GM23338 (cell line): ENCODE results near the gene AHI1. TPM values are rescaled to one million over a fixed set of nuclear protein-coding genes. Genes with fewer than 3 reads are reported as not detected.

ENCODE experiments used
- ATAC-seq: fragments of 200-7000 bp; cut with Tn5 transposase; 3 replicates; pipeline ENCODE4 v1.9.1; 2020
- DNase-seq: peaks from one replicate; pipeline ENCODE4 v3.0.0-alpha.2; 2015; ENCODE audit warnings: low spot score
- H2AFZ ChIP-seq: fragments of 200-600 bp; sonication (generic); 2 replicates; pipeline ENCODE4 v1.8.0; 2016; ENCODE audit warnings: antibody characterized with exemption, mild to moderate bottlenecking, moderate library complexity
- H3F3A ChIP-seq: fragments of 200-600 bp; sonication (generic); replicated peaks from 2 replicates; pipeline ENCODE4 v1.8.0; 2017; ENCODE audit warnings: antibody characterized with exemption, mixed run types, low read depth
- H3K27ac ChIP-seq: fragments of 200-600 bp; sonication (generic); 2 replicates; pipeline ENCODE4 v1.6.1; 2016; ENCODE audit warnings: low read depth
- H3K27me3 ChIP-seq: fragments of 200-600 bp; sonication (generic); 2 replicates; pipeline ENCODE4 v1.8.0; 2016; ENCODE audit warnings: mild to moderate bottlenecking, mixed run types, moderate library complexity; ENCODE audit not compliant: insufficient read depth
- H3K36me3 ChIP-seq: fragments of 200-600 bp; sonication (generic); 2 replicates; pipeline ENCODE4 v1.8.0; 2016; ENCODE audit warnings: mild to moderate bottlenecking; ENCODE audit not compliant: insufficient read depth
- H3K4me1 ChIP-seq: fragments of 200-600 bp; sonication (generic); 2 replicates; pipeline ENCODE4 v1.8.0; 2016; ENCODE audit warnings: mild to moderate bottlenecking, moderate library complexity; ENCODE audit not compliant: insufficient read depth
- H3K4me2 ChIP-seq: fragments of 200-600 bp; sonication (generic); 2 replicates; pipeline ENCODE4 v1.7.1; 2017; ENCODE audit warnings: mixed run types
- H3K4me3 ChIP-seq: fragments of 200-600 bp; sonication (generic); 2 replicates; pipeline ENCODE4 v1.6.1; 2016; ENCODE audit warnings: mixed run types
- H3K79me2 ChIP-seq: fragments of 200-600 bp; sonication (generic); replicated peaks from 2 replicates; pipeline ENCODE4 v1.8.0; 2017; ENCODE audit warnings: mild to moderate bottlenecking; ENCODE audit not compliant: insufficient read depth
- H3K9me2 ChIP-seq: fragments of 200-600 bp; sonication (generic); 2 replicates; pipeline ENCODE4 v1.8.0; 2017; ENCODE audit not compliant: insufficient read depth
- H4K20me1 ChIP-seq: fragments of 200-600 bp; sonication (generic); replicated peaks from 2 replicates; pipeline ENCODE4 v1.8.0; 2017; ENCODE audit warnings: mild to moderate bottlenecking; ENCODE audit not compliant: insufficient read depth
- H3K27ac Mint-ChIP-seq: 2 replicates; pipeline ENCODE4 v1.8.0; 2020; ENCODE audit warnings: inconsistent platforms, mild to moderate bottlenecking, moderate library complexity, mixed read lengths
- H3K27me3 Mint-ChIP-seq: 3 replicates; pipeline ENCODE4 v1.8.0; 2022; ENCODE audit warnings: low read depth, mild to moderate bottlenecking, moderate library complexity, mixed read lengths, inconsistent platforms; ENCODE audit not compliant: insufficient read depth, poor library complexity
- H3K36me3 Mint-ChIP-seq: 3 replicates; pipeline ENCODE4 v1.8.0; 2021; ENCODE audit warnings: low read depth, mild to moderate bottlenecking, inconsistent platforms, moderate library complexity, mixed read lengths
- H3K4me1 Mint-ChIP-seq: 3 replicates; pipeline ENCODE4 v1.8.0; 2020; ENCODE audit warnings: mild to moderate bottlenecking, inconsistent platforms, mixed read lengths
- H3K4me3 Mint-ChIP-seq: 3 replicates; pipeline ENCODE4 v1.8.0; 2021; ENCODE audit warnings: moderate library complexity, mild to moderate bottlenecking, inconsistent platforms, mixed read lengths
- H3K9me3 Mint-ChIP-seq: 3 replicates; pipeline ENCODE4 v1.8.0; 2020; ENCODE audit warnings: moderate library complexity, mild to moderate bottlenecking, inconsistent platforms, mixed read lengths
- CREB1 ChIP-seq: fragments of 250-450 bp; sonication (Bioruptor Pico); IDR thresholded peaks from 2 replicates; pipeline ENCODE4 v1.5.0; 2020; ENCODE audit warnings: low read depth, mild to moderate bottlenecking, moderate library complexity
- EZH2 ChIP-seq: fragments of 200-600 bp; sonication (generic); IDR thresholded peaks from one replicate; pipeline ENCODE4 v1.8.0; 2017; ENCODE audit warnings: antibody characterized with exemption, mild to moderate bottlenecking, low read depth; ENCODE audit not compliant: unreplicated experiment
- EZH2phosphoT487 ChIP-seq: fragments of 200-600 bp; sonication (generic); IDR thresholded peaks from one replicate; pipeline ENCODE4 v1.8.1; 2018; ENCODE audit warnings: antibody characterized with exemption; ENCODE audit not compliant: unreplicated experiment
- JUNB ChIP-seq: IDR thresholded peaks from one replicate; pipeline ENCODE4 v1.6.1; 2016; ENCODE audit warnings: antibody characterized with exemption; ENCODE audit not compliant: unreplicated experiment
- NANOG ChIP-seq: IDR thresholded peaks from 2 replicates; pipeline ENCODE4 v1.6.1; 2016; ENCODE audit warnings: antibody characterized with exemption, borderline replicate concordance
- POLR2AphosphoS5 ChIP-seq: IDR thresholded peaks from 2 replicates; pipeline ENCODE4 v1.6.1; 2016; ENCODE audit warnings: antibody characterized with exemption, low read depth
- STAT1 ChIP-seq: IDR thresholded peaks from one replicate; pipeline ENCODE4 v1.6.1; 2016; ENCODE audit warnings: antibody characterized with exemption; ENCODE audit not compliant: unreplicated experiment
- ZNF114 ChIP-seq: fragments of 250-450 bp; sonication (Bioruptor Pico); IDR thresholded peaks from 2 replicates; pipeline ENCODE4 v1.5.0; 2020; ENCODE audit warnings: mild to moderate bottlenecking, moderate library complexity
- polyA plus RNA-seq: library from polyadenylated mRNA; unstranded; fragments of >200 nt; fragmentation: Nextera tagmentation; extraction: Ambion mirVana; gene quantifications from 2 replicates; pipeline ENCODE4 v1.2.1, GENCODE V29; 2016
- total RNA-seq: library from RNA; depleted of rRNA; stranded (reverse); fragments of >200 nt; shearing (Covaris generic); gene quantifications from 2 replicates; pipeline ENCODE4 v1.2.3, GENCODE V29; 2014
- TF ChIP-seq, protein P1 (sequence below): IDR thresholded peaks from 2 replicates; pipeline ENCODE4 v1.6.1; 2016; ENCODE audit warnings: antibody characterized with exemption
- TF ChIP-seq, protein P2 (sequence below), 2 experiments: fragments of 200-600 bp in 1 of 2; sonication (generic) in 1 of 2; conservative IDR thresholded peaks; 2 replicates each; pipeline versions ENCODE4 v1.5.1 to v1.6.1; 2016 to 2017; ENCODE audit warnings: antibody characterized with exemption in 2 of 2, low read depth in 2 of 2, mild to moderate bottlenecking in 2 of 2, moderate library complexity in 1 of 2
- TF ChIP-seq, protein P3 (sequence below): fragments of 250-450 bp; sonication (Bioruptor Pico); IDR thresholded peaks from 2 replicates; pipeline ENCODE4 v1.5.0; 2020; ENCODE audit warnings: mild to moderate bottlenecking, moderate library complexity

Gene AHI1
- total and polyA plus RNA-seq, 2 experiments from 2014 or later, result 19.8 to 72.9 TPM

DNA sequence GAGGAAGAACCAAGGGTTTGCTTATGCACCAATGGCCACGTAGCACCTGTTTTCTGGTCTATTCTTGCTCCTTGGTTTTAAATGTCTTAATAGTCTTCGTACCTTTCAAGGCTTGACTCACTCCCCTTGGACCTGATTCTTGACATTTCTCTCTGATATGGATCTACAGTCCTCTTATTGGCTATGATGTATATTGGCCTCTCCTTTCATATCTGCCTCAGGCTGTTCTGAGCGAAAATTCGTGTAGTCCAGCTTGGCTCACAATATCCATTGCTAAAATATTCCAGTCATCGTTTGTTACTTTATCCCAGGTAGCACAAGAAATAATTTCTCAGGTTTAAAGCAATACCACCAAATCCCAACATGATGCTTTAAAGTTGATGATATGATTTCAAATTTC is 256.8 kb downstream of the AHI1 start:
- Histone ChIP-seq H3K4me3 (no peak overlapping the region), H3K27me3 (no peaks in the 10 kb centered on the region), H2AFZ (no peak overlapping the region), H3K9me2 (no peaks in the 10 kb centered on the region), H3K27ac (no peak overlapping the region), H3F3A (no peaks in the 10 kb centered on the region), H4K20me1 (no peaks in the 10 kb centered on the region), H3K79me2 (no peaks in the 10 kb centered on the region), H3K36me3 (no peaks in the 10 kb centered on the region), H3K4me1 (peaks cover 10% of the 10 kb centered on the region; the same call in 1 of the 2 replicates), H3K4me2 (no peak overlapping the region)
- TF ChIP-seq, protein P1, sequence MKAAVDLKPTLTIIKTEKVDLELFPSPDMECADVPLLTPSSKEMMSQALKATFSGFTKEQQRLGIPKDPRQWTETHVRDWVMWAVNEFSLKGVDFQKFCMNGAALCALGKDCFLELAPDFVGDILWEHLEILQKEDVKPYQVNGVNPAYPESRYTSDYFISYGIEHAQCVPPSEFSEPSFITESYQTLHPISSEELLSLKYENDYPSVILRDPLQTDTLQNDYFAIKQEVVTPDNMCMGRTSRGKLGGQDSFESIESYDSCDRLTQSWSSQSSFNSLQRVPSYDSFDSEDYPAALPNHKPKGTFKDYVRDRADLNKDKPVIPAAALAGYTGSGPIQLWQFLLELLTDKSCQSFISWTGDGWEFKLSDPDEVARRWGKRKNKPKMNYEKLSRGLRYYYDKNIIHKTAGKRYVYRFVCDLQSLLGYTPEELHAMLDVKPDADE, result no peak
- TF ChIP-seq JUNB (no peak), POLR2AphosphoS5 (no peak), EZH2 (no peak), ZNF114 (CRISPR knock-in tag) (no peak), NANOG (no peak)
- TF ChIP-seq, protein P2, sequence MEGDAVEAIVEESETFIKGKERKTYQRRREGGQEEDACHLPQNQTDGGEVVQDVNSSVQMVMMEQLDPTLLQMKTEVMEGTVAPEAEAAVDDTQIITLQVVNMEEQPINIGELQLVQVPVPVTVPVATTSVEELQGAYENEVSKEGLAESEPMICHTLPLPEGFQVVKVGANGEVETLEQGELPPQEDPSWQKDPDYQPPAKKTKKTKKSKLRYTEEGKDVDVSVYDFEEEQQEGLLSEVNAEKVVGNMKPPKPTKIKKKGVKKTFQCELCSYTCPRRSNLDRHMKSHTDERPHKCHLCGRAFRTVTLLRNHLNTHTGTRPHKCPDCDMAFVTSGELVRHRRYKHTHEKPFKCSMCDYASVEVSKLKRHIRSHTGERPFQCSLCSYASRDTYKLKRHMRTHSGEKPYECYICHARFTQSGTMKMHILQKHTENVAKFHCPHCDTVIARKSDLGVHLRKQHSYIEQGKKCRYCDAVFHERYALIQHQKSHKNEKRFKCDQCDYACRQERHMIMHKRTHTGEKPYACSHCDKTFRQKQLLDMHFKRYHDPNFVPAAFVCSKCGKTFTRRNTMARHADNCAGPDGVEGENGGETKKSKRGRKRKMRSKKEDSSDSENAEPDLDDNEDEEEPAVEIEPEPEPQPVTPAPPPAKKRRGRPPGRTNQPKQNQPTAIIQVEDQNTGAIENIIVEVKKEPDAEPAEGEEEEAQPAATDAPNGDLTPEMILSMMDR (conservative IDR thresholded peaks at IDR 0.05; ENCODE audit: low read depth in 2 of 2), result no peak
- Mint-ChIP-seq H3K9me3 (no peaks in the 10 kb centered on the region), H3K27ac (no peak overlapping the region), H3K4me1 (peaks cover 7% of the 10 kb centered on the region), H3K4me3 (no peak overlapping the region), H3K36me3 (no peaks in the 10 kb centered on the region), H3K27me3 (peaks cover 2% of the 10 kb centered on the region)
- ATAC-seq (no peak), DNase-seq (no peak)

DNA sequence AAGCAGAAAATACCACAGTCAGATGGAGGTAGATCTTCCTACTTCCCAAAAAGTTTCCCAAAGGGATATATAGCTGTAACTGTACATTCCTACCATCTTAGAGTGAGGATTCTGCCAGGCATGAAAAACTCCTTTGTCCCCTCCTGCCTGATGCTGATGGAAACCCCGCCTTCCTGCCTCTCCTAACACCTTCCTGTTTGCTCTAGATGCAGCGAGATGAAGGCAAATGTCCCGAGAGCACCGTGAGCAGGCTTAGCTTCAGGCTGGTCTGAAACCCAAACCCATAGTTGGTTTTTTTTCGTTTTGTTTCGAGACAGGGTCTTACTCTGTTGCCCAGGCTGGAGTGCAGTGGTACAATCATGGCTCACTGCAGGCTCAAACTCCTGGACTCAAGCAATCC is 260.8 kb downstream of the AHI1 start:
- Mint-ChIP-seq H3K36me3 (no peaks in the 10 kb centered on the region), H3K27ac (no peak overlapping the region), H3K4me1 (no peaks in the 10 kb centered on the region; the same call in 2 of the 3 replicates), H3K9me3 (no peaks in the 10 kb centered on the region), H3K27me3 (peaks cover 2% of the 10 kb centered on the region), H3K4me3 (no peak overlapping the region)
- Histone ChIP-seq H3K36me3 (no peaks in the 10 kb centered on the region), H3K4me1 (0 out of 2 replicates have a peak, but pooled peaks cover 6% of the 10 kb centered on the region), H3K9me2 (no peaks in the 10 kb centered on the region), H3K4me2 (no peak overlapping the region), H3K79me2 (no peaks in the 10 kb centered on the region), H2AFZ (peak overlapping the region; percentile 86), H3K27ac (no peak overlapping the region), H4K20me1 (no peaks in the 10 kb centered on the region), H3K27me3 (no peaks in the 10 kb centered on the region), H3K4me3 (no peak overlapping the region), H3F3A (no peaks in the 10 kb centered on the region)
- DNase-seq, result no peak
- ATAC-seq, result no peak
- TF ChIP-seq, protein P3, sequence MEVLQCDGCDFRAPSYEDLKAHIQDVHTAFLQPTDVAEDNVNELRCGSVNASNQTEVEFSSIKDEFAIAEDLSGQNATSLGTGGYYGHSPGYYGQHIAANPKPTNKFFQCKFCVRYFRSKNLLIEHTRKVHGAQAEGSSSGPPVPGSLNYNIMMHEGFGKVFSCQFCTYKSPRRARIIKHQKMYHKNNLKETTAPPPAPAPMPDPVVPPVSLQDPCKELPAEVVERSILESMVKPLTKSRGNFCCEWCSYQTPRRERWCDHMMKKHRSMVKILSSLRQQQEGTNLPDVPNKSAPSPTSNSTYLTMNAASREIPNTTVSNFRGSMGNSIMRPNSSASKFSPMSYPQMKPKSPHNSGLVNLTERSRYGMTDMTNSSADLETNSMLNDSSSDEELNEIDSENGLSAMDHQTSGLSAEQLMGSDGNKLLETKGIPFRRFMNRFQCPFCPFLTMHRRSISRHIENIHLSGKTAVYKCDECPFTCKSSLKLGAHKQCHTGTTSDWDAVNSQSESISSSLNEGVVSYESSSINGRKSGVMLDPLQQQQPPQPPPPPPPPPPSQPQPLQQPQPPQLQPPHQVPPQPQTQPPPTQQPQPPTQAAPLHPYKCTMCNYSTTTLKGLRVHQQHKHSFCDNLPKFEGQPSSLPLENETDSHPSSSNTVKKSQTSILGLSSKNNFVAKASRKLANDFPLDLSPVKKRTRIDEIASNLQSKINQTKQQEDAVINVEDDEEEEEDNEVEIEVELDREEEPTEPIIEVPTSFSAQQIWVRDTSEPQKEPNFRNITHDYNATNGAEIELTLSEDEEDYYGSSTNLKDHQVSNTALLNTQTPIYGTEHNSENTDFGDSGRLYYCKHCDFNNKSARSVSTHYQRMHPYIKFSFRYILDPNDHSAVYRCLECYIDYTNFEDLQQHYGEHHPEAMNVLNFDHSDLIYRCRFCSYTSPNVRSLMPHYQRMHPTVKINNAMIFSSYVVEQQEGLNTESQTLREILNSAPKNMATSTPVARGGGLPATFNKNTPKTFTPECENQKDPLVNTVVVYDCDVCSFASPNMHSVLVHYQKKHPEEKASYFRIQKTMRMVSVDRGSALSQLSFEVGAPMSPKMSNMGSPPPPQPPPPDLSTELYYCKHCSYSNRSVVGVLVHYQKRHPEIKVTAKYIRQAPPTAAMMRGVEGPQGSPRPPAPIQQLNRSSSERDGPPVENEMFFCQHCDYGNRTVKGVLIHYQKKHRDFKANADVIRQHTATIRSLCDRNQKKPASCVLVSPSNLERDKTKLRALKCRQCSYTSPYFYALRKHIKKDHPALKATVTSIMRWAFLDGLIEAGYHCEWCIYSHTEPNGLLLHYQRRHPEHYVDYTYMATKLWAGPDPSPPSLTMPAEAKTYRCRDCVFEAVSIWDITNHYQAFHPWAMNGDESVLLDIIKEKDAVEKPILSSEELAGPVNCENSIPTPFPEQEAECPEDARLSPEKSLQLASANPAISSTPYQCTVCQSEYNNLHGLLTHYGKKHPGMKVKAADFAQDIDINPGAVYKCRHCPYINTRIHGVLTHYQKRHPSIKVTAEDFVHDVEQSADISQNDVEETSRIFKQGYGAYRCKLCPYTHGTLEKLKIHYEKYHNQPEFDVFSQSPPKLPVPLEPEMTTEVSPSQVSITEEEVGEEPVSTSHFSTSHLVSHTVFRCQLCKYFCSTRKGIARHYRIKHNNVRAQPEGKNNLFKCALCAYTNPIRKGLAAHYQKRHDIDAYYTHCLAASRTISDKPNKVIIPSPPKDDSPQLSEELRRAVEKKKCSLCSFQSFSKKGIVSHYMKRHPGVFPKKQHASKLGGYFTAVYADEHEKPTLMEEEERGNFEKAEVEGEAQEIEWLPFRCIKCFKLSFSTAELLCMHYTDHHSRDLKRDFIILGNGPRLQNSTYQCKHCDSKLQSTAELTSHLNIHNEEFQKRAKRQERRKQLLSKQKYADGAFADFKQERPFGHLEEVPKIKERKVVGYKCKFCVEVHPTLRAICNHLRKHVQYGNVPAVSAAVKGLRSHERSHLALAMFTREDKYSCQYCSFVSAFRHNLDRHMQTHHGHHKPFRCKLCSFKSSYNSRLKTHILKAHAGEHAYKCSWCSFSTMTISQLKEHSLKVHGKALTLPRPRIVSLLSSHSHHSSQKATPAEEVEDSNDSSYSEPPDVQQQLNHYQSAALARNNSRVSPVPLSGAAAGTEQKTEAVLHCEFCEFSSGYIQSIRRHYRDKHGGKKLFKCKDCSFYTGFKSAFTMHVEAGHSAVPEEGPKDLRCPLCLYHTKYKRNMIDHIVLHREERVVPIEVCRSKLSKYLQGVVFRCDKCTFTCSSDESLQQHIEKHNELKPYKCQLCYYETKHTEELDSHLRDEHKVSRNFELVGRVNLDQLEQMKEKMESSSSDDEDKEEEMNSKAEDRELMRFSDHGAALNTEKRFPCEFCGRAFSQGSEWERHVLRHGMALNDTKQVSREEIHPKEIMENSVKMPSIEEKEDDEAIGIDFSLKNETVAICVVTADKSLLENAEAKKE (CRISPR knock-in tag), result no peak
- no peak for TF ChIP-seq POLR2AphosphoS5
- TF ChIP-seq STAT1, result no peak
- TF ChIP-seq EZH2phosphoT487, result no peak
- TF ChIP-seq CREB1, result no peak
- no peak for TF ChIP-seq ZNF114 (CRISPR knock-in tag)
- TF ChIP-seq EZH2, result no peak
- no peak for TF ChIP-seq JUNB
- TF ChIP-seq, protein P2 (conservative IDR thresholded peaks at IDR 0.05; ENCODE audit: low read depth in 2 of 2), result no peak
